HL-60/S4 (cell line): Measurements from ENCODE around the gene VENTX.
"Not testable (repeated sequence)": the region's sequence is repeated elsewhere in the genome, so short reads cannot be mapped to it uniquely, and the experiment has no call there.

Experiments used
- in situ Hi-C: fragments of 300-500 bp; cut with MboI; formaldehyde crosslinking; loops from 2 replicates; pipeline ENCODE4 v1.14.3; 2022; ENCODE audit warnings: low sequenced_read_pairs

Gene VENTX

DNA sequence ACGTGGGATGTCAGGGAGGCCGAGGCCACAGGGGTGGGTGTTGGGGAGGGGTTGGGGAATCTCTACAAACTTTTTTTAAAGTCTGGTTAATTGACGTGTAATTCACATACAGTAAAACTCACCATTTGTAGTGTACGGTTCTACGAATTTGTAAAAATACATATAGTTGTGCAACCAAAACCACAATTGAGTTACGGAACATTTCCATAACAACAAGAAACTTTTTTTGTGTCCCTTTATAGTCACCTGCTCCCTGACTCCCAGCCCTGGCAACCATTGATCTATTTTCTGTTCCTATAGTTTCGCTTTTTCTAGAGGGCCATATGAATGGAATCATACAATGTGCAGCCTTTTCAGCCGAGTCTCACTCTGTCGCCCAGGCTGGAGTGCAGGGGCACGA, 2.9 kb upstream of the VENTX start:
- in situ Hi-C loops = not testable (repeated sequence)

DNA sequence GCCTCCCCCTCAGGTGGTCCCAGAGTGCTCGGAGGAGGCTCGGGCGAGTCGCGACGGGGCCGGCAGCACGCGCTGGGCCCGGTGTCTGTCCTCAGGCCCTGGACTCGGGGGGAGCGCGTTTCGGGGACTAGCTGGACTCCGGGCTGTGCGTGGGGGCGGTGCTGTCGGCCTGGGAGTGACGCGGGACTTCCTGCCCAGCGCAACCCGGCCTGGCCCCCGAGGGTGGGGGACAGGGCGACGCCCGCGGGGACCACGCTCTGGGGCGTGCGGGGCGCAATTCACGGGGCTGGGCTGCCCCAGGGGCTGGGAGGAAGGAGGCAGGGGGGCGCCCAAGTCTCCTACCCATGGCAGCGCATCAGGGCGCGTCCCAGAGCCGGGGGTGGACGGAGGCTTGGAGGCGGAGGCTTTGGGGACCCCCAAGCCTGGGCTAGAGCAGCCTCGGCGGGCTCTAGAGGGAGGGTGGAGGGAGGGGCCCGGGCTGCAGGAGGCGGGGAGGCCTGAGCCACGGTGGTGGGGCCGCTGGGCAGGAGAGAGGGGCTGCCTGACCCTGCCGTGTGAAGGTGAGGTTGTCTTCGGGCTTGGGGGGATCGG, 2.3 kb upstream of the VENTX start:
- in situ Hi-C loops = no loop called here

DNA sequence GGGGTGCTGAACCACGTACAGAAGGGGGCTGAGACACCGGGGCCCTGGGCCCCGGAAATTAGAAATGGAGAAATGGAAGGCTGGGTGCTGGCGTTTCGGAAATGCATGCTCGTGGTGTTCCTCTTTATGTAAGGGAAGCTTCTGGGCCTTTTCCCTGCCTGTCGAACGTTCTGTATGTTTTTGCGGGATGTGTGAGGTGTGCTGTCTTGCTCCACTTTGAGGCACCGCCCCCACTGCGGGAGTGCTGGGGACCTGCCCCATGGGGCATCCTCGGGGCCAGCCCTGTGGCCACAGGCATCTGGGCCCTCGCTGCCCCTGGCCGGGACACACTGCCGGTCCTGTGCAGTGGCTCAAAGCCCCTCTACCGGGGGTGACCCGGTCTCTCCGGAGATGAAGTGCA, 1.7 kb upstream of the VENTX start:
- in situ Hi-C loops = no loop called here

DNA sequence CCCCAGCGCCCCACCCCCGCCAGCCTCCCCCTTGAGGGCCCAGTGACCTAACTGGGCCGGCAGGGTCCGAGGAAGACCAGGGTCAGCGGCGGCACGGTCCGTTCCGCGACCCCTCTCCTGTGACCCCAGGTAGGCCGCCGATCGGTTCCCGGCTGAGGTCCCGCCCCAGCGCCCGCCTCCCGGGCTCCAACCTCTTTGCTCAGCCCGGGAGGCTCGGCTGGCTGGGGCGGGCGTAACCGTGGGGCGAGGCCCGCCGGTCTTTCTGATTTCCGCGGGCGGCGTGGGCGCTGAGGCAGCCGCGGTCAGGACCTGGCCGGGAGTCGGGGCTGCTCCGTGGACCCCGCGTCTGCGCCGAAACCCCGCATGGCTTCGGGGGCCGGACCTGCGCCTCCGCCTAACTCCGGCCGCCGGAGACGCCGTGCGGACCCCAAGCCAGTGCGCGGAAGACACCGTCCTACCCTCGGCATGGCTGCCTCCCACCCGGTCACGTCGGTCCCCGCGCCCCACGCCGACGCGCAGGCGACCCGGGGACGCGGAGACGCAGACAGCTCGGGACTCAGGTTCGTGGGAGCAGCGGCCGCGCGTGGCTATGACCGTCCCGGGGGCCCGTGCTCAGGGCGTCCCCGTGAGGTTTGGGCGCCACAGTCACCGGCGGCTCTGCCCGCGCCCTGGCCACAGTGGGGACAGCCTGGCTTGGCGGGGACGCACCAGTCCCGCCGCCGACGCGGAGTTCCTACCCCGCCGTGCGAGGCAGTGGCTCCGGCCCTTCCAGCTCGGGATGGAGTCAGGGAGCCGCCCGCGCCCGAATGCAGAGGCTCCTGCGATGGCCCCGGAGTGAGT, 1.0 kb upstream of the VENTX start:
- in situ Hi-C loops = no loop called here

DNA sequence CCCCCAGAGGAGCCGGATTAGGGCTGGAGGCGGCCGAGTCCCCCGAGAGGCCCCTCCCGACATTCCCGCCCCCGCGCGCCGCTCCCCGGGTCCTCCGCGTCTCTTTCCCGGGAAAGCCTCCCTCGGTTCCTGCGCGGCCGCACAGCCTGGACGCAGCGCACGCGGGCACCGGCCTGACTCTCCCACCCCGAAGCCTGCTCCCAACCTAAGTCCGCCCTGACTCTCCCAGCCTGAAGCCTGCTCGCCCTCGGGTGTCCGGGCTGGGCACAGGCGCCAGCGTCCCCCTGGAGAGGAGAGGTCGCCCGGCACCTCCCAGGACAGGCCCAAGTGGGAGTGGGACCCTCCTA, 441 bp upstream of the VENTX start:
- in situ Hi-C loops = no loop called here

DNA sequence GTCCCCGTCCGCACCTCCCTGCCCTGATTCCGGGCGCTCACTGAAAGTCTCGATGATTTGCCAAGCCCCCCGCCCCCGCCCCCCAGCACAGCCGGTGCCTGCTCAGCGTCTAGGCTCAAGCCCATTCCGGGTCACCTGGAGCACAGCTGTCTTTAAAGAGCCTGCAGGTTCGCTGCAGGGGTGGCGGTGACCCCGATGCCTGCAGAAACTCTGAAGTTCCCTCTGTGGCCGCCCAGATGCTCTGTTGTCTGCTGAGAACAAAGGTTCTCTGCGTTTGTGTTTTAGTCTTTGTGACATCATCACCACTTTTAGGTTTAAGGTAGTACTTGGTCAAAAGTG, 780 bp downstream of the VENTX start:
- in situ Hi-C loops = no loop called here

DNA sequence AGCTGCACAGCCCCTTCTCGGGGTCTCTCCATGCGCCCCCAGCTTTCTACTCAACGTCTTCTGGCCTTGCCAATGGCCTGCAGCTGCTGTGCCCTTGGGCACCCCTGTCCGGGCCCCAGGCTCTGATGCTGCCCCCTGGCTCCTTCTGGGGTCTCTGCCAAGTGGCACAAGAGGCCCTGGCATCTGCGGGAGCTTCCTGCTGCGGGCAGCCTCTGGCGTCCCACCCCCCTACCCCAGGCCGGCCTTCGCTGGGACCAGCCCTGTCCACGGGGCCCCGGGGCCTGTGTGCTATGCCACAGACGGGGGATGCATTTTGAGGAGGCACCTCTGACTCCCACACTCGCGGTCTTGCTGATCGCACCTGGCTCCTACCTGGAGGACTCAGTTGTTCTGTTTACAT, 2.3 kb downstream of the VENTX start:
- in situ Hi-C loops = no loop called here

DNA sequence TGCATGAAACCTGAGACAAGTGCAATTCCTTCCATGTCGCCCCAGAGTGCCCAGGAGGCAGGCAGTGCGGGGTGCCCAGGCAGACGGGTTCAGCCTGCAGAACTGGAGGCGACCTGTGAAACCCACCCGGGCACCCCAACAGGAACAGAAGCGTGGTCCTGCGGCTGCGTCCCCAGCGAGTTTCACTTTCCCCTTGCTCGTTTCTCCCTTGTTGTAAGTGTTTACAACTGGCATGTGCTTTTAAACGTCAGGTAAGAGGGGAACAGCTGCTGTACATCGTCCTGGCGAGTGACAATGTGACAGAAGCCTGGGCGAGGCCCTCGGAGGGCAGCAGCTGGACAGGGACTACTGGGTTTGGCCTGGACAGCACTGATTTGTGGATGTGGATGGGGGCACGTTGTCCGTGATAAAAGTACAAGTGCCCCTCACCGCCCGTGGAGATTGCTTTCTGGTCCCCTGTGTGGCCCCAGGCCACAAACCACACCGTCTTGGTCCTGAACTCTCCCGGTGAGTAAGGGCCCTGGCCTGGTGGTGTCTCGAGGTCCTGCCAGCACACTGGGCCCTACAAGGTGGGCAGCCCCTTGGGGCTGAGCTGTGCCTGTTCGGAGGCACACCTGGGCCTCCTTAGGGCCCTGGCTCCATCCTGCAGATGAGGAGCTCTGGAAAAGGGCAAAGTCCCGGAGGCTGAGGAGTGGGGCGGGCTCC, 4.0 kb downstream of the VENTX start:
- in situ Hi-C loops = no loop called here

DNA sequence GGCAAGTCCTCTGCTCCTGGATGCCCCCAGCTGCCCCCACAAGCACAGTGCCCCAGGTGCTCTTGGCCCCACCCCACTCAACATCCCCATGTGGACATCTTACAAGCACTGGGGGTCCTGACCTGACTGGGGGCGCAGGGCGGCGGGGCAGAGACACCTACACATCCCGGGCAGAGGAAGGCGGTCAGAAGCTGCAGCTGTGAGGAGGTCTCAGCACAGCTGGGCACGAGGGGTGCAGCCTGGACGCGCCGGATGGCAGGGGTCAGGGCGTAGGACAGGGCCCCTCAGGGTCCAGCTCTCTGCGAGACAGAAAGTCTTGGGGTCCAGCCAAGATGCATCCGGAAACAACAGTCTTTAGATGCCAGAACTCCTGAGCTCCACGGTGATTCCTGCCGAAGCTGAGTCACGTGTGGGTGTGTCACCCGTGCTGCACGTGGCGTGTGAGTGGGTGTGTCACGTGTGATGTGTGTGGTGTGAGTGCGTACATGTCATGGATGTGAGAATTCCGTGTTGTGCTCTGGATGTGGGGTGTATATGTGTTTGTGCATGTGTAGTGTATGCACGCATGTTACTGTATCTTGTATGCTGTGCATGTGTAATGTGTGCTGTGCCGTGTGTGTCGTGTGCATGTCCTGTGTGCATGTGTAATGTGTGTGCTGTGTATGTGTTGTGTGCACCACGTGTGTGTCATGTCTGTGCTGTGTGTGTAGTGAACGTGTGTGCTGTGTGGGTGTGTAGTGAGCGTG, 5.1 kb downstream of the VENTX start:
- in situ Hi-C loops = no loop called here

DNA sequence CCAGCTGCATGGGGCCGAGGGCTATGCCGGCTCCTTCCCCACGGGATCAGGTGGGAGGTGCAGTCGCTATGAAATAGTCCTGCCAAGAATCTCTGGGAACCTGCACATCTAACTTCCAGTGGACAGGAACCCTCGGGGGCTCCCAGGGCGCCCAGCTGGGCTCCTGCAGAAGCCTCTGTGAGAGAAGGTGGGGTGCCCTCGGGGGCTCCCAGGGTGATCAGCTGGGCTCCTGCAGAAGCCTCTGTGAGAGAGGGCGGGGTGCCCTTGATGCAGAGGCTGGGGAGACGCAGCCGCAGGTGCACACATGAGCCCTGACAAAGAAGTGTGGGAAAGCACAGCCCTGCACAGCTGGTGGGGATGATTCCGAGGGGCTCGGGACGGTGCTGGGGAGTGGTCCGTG, 5.9 kb downstream of the VENTX start:
- in situ Hi-C loops = no loop called here

DNA sequence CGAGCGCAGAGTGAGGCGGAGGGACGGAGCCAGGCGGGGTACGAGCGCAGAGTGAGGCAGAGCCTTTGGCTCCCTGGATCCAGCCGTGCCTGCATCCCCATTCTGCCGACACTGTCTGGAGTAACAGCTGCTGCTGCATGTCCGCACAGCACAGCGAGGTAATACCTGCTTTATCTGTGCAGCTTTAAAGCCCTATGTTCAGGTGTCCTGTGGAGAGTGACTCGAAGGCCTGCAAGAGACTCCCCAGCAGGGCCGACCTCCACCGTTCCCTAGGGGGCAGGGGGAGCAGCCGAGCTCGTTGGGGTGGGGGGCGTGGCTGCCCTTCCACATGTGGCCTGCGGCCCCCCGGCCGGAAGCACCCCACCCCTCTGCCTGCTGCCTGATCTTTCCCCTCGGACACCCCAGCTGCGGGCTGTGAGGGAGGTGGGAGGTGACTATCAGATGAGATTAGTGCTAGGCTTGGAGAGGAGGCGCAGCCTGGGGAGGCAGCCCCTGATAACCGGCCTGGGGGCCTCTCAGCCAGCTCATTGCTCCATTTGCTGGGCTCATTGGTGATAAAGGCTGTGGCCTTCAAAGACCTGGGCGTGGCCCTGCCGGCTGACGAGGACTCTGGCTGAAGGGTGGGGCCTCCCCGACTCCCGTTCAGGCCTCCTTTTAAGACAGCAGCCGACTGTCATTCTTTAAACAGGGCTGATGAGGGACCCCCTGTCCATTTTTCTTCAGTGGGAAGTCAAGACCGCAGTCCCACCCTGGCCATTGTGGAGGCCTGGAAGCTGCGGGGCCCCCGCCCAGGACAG, 8.0 kb downstream of the VENTX start:
- in situ Hi-C loops = no loop called here

DNA sequence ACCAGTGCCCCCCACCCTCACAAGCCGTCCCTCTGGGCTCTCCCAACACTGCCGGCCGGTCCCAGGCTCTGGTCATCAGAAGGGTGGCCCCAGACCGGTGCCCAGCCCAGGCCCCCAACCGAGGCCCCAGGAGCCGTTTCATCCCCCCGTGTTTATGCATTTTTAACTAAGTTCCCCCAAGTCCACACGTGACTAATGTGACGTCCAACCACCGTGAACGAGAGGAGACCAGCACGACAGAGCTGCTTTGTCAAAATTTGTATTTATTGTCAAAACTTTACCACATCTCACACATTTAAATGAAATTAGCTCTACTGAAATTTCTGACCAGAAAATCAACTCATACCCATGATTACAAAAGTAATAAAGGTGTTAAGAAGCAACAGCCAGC, 8.6 kb downstream of the VENTX start:
- in situ Hi-C loops = no loop called here

DNA sequence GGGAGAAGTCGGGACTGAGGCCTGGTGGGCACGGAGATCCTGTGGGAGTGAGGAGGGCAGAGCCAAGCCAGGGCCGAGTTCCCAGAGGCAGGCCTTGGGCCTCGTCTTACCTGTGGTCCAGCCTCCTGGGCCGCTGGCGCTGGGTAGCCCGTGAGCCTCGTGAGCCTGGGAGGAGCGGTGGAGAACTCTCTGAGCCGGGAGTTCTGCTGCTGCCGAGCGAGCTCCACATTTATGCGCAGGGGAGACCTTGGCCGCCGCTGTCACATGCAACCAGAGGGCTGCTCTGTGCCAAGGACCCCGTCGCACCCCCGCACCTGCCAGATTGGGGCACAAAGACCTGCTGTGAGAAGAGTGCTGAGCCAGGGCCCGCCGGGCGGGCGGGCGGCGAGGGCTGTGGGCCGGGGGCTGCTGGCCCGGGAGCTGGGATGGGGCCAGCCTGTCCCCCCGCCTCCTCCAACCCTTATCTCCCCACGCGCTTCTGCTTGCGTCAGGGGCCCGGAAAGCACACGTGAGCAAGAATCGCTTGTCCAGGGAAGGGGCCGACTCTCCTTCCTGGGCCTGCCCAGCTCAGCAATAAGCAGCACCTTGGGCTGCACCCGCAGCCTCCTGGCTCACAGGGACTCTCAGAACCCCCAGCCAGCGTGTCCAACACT, 10.2 kb downstream of the VENTX start:
- in situ Hi-C loops = no loop called here

DNA sequence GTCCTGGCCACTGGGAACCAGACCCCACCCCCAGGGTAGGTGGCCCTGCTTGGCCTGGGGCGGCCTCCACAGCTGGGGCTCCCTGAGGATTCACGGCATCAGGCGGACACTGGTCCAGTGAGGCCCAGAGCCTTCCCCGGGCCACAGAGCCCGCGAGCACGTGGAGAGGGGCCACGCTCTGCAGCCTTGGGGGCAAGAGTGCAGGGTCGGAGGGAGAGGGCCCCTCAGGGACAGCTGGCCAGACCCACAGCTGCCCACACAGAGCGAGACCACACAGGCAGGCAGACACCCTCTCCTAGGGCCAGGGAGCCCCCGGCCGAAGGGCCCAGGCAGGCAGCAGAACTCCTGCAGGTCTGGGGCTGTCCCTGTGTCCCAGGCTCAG, 10.7 kb downstream of the VENTX start:
- in situ Hi-C loops = no loop called here

DNA sequence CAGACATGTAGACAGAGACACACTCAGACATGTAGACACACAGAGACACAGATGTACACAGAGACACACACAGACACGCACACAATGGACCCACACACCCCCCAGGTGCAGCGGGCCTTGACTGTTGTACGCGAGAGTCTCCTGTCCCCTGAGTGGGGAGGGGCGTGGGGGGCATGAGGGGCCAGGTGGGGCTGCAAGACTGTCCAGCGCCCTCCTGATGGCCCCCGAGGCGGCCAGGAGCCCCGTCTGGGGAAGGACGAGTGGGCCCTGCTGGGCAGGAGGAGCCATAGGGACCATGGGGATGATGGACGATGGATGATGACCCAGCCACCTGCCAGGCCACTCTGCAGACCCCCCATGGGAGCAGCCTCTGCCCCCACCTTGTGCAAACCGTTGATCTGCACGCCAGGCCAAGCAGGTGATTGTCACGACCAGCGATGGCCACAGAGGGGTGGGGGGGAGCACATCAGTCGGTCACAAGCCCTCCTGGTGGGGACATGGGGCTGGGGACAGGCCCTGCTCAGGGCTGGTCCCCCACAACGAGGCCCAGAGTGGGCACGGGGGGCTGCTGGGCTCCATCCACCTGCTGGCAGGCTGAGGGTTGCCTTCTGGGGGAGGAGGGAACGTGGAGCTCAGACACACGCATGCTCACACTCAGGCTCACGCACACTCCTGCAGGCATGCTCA, 11.6 kb downstream of the VENTX start:
- in situ Hi-C loops = no loop called here

DNA sequence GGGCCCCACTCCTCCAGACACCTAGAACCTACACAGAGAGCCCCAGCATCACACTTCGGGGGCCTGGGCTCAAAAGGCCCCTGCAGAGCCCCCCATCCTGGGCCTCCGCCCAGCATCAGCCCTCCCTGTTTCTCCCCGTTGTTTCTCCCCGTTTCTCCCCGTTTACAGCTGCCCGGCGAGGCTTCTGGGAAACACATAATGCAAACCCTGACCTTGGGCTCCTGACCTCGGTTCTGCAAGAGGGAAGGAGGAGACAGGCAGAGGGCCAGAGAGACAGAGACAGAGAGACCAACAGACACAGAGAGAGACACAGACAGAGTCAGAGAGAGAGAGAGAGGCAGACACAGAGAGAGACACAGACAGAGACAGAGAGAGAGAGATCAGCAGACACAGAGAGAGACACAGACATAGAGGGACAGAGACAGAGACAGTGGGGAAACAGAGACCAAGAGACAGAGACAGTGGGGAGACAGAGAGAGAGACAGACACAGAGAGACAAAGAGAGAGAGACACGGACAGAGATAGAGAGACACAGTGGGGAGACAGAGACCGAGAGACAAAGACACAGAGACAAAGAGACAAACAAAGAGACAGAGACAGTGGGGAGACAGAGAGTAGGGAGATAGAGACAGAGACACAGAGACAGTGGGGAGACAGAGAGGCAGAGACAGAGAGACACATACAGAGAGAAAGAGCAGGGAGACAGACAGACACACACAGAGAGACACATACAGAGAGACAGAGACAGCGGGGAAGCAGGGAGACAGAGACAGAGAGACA, 12.5 kb downstream of the VENTX start:
- in situ Hi-C loops = no loop called here

DNA sequence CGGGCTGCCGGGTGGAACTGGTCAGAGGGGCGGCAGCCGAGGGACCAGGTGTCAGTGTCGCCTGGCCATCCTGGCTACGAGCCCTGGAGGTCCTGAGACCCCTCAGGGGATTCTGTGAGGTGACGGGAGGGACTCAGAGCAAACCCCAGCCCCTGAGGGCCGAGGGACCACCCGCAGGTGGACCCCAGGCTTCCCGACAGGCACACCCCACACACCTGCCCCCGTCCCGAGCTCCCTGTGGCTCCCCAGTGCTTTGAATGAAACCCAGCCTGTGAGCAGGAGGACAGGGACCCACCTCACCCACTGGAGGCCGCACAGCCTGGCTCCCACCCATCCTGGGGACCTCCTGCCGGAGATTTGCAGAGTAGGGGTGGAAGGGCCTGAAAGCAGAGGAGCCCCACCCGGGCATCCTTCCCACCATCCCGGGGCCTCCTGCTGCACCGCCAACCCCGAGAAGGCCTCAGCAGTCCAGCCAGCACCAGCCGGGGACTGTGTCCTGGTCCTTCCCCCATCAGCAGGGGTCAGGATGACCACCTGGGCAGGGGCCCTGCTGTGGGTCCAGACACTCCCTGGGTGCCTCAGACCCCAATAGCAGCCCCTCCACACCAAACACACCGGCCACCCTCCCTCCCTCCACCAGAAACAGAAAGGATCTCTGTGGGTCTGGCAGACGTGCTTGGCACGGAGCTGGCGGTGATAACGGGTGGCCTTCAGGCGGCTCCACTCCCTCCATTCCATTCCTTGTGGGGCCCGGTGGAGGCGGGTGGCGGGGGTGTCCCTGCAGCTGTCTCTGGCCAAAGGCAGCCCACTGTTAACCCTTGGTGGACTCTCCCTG, 13.9 kb downstream of the VENTX start:
- in situ Hi-C loops = no loop called here

DNA sequence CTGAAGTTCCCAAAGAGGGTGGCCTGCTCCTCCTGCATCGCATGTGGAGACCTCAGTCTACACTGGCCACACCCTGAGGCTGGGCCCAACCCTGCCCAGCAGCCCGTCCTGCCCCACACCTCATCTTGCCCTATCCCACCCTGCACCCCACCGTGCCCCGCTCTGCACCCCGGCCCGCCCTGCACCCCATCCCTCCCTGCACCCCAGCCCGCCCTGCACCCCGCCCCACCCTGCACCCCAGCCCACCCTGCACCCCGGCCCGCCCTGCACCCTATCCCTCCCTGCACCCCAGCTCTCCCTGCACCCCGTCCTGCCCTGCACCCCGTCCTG, 14.5 kb downstream of the VENTX start:
- in situ Hi-C loops = no loop called here
